Kidney capillary endothelial cell (primary cell): ENCODE data around the gene RTN3.
"Not testable (repeated sequence)": the region's sequence is repeated elsewhere in the genome, so short reads cannot be mapped to it uniquely, and the experiment has no call there.

Experiments used
- DNase-seq: peaks from one replicate; pipeline ENCODE4 v3.0.0-alpha.2; 2018; ENCODE audit warnings: low spot score

The RTN3 gene

DNA sequence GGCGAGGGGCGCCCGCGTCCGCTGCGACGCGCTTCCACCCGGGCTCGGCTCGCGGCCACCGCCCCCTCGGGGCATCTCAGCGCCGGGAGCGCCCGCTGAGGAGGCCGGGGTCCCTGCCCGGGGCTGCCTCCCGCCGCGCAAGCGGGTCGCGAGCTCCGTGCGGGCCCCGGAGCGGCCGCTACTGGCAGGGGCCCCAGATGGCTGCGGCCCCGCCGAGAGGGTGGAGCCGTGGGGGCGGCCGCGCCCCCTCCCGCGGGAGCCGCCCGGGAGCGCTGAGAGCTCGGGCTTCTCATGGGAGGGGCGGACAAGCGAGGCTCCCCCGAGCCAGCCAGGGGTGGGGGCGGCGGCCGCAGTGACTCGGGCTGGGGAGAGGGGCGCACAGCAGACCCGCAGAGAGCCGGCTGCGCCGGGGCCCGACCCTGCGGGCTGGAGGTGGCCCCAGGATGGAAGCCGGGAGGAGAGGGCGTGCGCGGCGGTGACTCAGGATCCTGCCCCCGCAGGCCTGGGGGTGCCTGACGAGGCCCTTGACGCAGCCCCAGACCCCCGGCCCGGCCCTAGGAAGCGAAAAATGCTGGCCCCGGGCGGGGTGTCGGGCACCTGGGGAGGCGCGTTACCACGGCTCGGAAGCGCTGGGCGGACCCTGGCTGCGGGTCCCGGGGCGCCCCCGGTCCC lies 87.9 kb downstream of the RTN3 start:
- peak; percentile 22 for DNase-seq

DNA sequence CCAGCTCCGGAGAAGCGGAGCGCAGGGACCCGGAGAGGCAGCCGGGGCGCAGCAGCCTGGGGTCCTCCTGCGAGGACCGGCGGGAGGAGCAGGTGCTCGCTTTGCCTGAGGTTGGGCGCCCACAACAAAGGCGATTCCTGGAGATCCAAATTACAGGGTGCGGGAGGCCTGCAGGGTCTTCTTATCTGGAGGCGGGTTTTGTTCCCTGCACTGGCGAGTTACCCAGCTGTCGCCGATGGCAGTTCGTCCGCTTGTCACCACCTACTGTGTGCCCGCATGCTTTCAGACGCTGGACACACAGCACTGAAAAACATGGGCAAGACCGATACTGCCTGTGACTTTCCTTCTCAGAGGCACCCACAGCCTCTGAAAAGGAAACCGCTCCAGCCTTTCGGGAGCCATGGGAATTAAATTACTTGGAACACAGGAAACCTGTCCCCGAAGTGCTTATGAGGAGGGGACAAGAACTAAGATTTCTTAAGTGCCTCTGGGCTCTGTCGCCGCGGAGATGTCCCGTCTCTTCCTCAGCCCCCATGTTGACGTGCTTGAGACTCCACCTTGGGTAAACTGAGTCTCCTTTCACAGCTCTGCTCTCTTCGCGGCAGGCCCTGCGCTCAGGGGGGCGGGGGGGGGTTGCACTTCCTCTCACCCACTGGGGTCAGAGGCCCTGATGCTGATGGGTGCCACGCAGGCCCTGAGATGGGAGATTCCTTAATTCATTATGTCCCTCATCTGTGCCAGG lies 88.6 kb downstream of the RTN3 start:
- no peak for DNase-seq

DNA sequence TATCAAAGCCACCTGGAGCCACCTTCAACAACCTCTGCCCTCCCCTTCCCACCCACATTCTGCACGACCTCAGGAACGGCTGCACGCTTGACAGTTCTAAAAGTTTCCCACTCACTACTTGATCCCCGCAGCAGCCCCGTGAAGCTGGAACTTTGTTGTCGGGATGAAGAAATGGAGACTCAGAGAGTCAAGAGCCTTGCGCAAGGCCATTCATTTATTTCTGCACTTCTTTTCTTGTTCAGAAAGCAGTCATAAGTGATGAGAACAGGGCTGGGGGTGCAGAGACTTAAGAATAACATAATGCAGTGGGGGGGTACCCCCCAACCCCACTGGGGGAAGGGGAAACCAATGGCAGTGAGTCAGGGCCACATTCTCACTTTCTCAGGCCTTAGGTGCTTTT lies 89.5 kb downstream of the RTN3 start:
- DNase-seq: no peak

DNA sequence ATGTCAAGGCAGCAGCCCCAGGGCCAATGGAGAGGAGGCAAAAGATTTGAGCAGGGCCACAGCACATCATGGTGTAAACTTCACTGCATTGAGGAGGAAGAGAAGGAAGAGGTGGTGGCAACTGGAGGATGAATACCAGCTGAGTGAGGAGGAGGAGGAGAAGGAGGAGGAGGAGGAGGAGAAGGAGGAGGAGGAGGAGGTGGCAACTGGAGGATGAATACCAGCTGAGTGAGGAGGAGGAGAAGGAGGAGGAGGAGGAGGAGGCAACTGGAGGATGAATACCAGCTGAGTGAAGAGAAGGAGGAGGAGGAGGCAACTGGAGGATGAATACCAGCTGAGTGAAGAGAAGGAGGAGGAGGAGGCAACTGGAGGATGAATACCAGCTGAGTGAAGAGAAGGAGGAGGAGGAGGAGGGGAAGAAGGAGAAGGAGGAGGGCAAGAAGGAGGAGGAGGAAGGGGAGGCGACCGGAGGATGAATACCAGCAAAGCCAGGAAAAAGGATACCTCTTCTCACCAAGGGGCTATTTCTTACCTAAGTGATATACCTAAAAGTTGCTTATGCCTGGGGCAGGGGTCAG lies 90.5 kb downstream of the RTN3 start:
- not testable (repeated sequence) for DNase-seq

DNA sequence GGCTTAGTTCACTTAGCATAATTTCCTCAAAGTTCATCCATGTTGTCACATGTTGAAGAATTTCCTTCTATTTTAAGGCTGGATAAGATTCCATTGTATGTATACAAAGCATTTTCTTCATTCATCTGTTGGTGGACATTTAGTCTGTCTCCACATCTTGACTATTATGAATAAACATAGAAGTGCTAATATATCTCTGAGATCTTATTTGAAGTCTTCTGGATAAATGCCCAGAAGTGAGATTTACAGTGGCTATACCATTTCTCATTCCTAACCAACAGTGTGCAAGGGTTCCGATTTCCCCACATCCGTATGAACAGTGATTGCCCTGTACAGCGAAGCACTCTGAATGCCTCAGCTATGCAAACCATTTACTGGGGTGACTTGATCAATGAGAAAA lies 93.9 kb downstream of the RTN3 start:
- DNase-seq: no peak

DNA sequence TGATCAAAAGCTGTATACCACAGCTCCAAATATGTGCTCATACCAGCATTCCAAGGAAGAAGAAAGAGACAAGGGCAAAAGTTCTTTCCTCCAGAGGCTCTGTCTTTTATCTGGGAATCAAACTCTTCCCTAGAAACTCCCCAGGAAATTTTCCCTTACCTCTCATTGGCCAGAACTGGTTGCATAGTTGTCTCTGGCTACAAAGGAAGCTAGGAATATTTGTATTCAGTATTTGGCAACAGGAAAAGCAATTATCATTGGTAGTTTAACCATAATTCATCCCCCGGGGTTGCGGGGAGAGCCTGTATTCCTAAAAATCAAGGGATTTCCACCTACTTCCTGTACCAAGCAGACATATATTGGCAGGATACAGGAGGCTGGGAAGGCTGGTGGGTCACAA lies 97.7 kb downstream of the RTN3 start:
- no peak for DNase-seq

DNA sequence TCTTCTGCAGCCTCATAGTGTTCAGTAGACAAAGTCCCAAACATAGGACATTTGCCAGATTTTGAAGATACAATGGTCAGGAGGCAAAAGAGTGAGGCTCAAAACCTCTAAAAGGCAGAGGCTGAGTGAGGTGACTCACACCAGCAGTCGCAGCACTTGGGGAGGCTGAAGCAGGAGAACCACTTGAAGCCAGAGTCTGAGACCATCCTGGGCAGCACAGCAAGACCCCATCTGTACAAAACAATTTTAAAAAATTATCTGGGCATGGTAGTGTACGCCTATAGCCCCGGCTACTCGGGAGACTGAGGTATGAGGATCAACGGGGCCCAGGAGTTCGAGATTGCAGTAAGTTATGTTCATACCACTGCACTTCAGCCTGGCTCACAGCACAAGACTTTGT lies 101.4 kb downstream of the RTN3 start:
- no peak for DNase-seq

DNA sequence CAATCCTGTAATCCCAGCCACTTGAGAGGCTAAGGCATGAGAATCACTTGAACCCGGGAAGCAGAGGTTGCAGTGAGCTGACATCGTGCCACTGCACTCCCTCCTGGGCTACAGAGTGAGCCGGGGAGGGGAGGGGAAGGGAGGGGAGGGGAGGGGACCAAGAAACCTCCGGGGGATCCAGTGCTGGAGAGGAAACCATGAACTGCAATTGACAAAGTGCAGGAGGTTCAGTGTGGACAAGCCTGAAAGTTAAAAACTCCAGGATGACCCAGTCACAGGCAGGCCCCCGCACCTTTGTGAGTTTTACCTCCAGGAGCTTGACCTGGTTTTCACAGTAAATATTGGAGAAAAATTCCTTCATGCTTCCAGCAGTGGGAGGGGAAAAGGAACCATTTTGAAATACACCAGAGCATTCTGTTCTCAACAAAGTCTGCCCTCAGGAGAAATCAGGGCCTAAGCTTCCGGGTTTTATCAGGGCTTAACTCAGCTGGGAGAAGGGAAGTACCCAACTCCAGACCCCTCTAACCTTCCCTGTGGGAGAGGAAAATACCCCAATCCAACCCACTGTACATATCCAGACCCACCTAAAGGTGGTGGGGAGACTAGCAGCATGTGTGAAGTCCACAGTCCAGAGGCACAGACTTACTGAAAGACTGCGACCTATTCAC lies 102.8 kb downstream of the RTN3 start:
- no peak for DNase-seq

DNA sequence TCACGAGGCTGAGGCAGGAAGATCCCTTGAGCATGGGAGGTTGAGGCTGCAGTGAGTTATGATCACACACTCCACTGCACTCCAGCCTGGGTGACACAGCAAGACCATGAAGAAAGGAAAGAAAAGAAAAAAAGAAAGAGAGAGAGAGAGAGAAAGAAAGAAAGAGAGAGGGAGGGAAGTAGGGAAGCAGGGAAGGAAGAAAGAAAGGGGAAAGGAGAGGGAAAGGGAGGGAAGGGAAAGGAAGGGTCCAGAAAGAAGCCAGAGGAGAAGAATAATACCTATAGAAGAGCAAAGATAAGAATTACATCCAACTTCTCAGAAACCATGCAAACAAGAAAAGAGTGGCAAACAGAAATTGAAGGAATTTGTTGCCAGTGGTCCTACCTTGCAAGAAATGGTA lies 104.5 kb downstream of the RTN3 start:
- DNase-seq: no peak

DNA sequence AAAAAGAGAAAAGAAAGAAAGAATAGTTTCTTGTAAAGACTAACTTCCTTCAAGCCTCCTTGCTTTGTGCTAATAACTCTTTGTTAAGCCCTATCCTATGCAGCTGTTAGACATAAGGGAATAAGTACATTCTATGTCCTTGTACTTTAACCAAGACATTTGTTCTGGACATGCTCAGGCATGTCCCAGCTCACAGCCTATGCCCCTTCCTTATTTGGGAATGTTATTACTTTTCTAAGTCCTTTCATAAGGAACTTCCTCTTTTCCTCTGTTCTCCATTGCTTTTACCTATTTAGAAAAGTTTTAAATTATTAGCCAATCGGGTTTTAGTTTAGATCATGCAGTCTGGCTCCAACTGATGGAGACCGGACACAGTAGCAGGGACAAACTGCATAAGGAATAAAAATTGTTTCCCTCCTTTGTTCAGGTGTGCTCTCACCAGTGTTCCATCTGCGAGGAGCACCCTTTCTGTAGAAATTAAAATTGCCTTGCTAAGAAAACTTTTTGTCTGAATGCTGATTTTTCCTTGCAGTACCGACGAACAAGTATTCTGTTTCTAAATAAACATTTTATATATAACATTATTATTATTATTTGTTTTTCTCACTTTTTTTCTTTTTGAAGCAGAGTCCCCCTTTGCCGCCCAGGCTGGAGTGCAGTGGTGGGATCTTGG lies 110.3 kb downstream of the RTN3 start:
- DNase-seq: no peak

DNA sequence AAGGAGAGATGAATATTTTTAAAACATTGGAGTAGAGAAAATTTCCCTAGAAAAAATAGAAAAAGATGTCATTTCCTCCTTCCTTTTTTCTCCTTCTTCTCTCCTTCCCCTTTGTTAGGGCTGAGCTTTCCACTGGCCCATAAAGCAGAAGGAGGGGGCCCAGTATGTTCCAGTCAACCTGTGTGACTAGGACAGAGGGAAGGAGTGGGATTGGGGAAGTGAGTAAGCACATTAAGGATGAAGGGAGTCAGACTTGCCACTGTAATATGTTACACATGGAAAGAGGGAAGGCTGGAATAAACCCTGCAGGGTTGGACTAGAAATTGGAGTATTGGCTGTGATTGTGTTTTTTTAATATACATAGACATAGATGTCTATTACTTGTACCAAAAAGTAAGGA lies 111.9 kb downstream of the RTN3 start:
- no peak for DNase-seq

DNA sequence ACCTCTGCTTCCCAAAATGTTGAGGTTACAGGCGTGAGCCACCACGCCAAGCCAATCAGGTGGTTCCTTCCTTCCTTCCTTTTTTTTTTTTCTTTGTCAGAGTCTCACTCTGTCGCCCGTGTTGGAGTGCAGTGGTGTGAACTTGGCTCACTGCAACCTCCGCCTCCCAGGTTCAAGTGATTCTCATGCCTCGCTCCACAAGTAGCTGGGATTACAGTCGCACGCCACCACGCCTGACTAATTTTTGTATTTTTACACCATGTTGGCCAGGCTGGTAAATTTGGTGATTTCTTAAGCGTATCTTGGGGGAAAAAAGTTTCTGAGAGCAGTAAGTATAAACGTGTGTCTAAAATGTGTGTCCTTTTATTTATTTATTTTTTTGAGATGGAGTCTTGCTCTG lies 113.8 kb downstream of the RTN3 start:
- DNase-seq: no peak

DNA sequence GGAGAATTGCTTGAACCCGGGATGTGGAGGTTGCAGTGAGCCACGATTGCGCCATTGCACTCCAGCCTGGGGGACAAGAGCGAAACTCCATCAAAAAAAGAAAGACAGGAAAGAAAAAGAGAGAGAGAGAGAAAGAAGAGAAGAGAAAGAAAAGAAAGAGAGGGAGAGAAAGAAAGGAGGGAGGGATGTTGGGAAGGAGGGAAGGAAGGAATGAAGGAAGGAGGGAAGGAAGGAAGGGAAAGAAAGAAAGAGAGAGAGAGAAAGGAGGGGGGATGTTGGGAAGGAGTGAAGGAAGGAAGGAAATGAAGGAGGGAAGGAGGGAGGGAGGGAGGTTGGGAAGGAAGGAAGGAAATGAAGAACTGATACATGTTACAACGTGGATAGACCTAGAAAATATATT lies 119.6 kb downstream of the RTN3 start:
- DNase-seq: no peak

DNA sequence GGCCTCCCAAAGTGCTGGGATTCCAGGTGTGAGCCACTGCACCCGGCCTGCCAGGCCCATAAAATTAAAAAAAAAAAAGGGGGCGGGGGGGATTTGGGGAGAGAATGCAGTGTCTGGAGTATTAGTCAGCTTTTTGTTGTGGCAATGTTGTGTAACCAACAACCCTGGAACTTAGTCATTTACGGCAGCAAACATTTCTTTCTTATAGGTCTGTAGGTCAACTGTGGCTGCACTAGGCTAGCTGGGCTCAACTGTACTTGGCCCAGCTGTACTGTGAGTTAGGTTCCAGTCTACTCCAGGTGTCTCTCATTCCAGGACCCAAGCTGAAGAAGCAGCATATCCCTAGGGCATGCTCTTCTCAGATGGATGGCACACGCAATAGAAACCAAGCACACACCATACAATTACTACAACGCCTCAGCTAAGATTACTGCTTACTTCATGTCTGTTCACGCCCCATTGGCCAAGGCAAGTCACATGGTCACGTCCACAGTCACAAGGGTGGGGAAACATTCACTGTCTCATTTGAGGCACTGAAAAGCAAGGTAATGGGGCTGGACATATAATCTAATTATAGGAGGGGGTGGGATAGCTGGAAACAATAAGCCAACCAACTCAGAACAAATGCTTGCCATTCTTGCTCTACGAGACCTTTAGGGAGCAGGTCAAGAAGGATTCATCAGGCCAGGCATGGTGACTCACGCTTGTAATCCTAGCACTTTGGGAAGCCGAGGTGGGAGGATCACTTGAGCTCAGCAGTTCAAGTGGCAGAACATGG lies 121.5 kb downstream of the RTN3 start:
- DNase-seq: no peak

DNA sequence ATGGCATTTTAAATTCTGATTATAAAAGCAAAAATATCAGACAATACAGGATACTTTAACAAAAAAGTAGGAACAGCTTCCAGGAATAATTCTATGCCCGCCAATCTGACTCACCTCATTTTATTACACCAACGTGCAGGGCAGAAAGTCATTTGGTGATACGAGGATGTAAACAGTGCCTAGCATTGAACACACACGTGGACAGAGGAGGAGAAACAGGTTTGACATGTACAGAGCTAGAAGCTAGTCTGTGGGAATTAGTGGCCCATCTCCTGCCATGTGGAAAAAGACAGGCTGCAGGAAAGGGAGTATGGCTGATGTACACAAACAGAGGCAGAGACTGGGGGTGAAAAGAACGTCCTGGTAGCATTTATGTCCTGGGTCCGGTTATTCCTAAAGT lies 123.0 kb downstream of the RTN3 start:
- no peak for DNase-seq

DNA sequence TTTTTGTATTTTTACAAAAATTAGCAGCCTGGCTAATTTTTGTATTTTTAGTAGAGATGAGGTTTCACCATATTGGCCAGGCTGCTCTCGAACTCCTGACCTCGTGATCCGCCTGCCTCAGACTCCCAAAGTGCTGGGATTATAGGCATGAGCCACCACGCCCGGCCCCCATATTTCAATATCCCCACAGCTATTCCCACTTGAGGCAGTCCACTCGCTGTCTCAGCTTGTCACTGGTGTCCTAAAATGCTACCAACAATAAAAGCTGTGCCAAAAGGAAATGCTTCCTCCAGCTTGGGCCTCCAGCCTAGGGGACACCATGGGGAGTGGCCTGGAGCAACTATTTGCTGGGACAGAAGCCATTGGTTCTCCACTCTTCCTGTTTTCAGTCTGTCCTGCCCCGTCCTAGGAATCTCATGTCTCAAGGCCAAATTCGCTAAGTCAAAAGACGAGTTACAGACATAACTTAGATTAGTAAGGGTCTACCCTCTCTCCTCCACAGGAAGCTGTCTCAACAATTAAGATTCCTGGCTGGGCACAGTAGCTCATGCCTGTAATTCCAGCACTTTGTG lies 124.6 kb downstream of the RTN3 start:
- DNase-seq: peak; percentile 63
